Aorta (tissue), 5 donors: ENCODE measurements around the gene ARHGAP26. TPM values are rescaled to one million over a fixed set of nuclear protein-coding genes. Genes with fewer than 3 reads are reported as not detected.

Experiments
- ATAC-seq: fragments of 200-7000 bp; cut with Tn5 transposase; one replicate; pipeline ENCODE4 v1.9.1; 2022; ENCODE audit warnings: moderate library complexity; ENCODE audit not compliant: low FRiP score
- DNase-seq, 2 donors: peaks; one replicate each; pipeline ENCODE4 v3.0.0-alpha.2; 2020
- H3K27ac ChIP-seq, 2 donors: one replicate each; pipeline ENCODE4 v1.5.1; 2013; ENCODE audit warnings: low read length in 2 of 2, mild to moderate bottlenecking in 2 of 2, moderate library complexity in 2 of 2, control low read depth in 1 of 2, inconsistent platforms in 1 of 2, low read depth in 1 of 2
- H3K27me3 ChIP-seq, 2 donors: one replicate each; pipeline ENCODE4 v1.6.1; 2013; ENCODE audit warnings: control low read depth in 1 of 2, low read length in 1 of 2, mild to moderate bottlenecking in 1 of 2, moderate library complexity in 1 of 2; ENCODE audit not compliant: insufficient read depth in 2 of 2, control insufficient read depth in 1 of 2
- H3K36me3 ChIP-seq, 2 donors: one replicate each; pipeline ENCODE4 v1.6.1; 2013; ENCODE audit warnings: control low read depth in 1 of 2, low read length in 1 of 2, mild to moderate bottlenecking in 1 of 2; ENCODE audit not compliant: insufficient read depth in 2 of 2, control insufficient read depth in 1 of 2
- H3K4me1 ChIP-seq, 2 donors: one replicate each; pipeline ENCODE4 v1.6.1; 2013; ENCODE audit warnings: low read length in 2 of 2, control low read depth in 1 of 2, mild to moderate bottlenecking in 1 of 2, moderate library complexity in 1 of 2; ENCODE audit not compliant: insufficient read depth in 2 of 2, control insufficient read depth in 1 of 2
- H3K4me3 ChIP-seq, 2 donors: one replicate each; pipeline ENCODE4 v1.5.1; 2013; ENCODE audit warnings: low read length in 2 of 2, control low read depth in 1 of 2, mild to moderate bottlenecking in 1 of 2
- H3K9me3 ChIP-seq: one replicate; pipeline ENCODE4 v1.6.1; 2013; ENCODE audit warnings: mild to moderate bottlenecking, low read length; ENCODE audit not compliant: control insufficient read depth
- WGBS, 2 donors: extraction: QIAGEN DNeasy Blood & Tissue Kit; methylation state at CpG; one replicate each; pipeline ENCODE4 v1.1.7; 2013; 5-methylcytosine and 5-hydroxymethylcytosine counted together
- intact Hi-C, 2 donors: fragments of 100-400 bp; cut with DNase I; formaldehyde crosslinking; loops; one replicate each; pipeline versions ENCODE4 v1.14.2 to v1.15.0; 2022
- polyA plus RNA-seq, 2 donors: library from polyadenylated mRNA; stranded (reverse); fragments of 200-250 nt; gene quantifications; one replicate each; pipeline ENCODE4 v1.2.3, GENCODE V29; 2013
- total RNA-seq, 2 donors: library from RNA; stranded (reverse); fragmentation: NEBNext Ultra II Directional; extraction: Animal tissue kit (Norgen Biotek cat#: 25700); gene quantifications; one replicate each; pipeline ENCODE4 v1.2.1, GENCODE V29; 2021
- donor health status: healthy with polysubstance abuse.
- donor health status: Bipolar disorder and iron deficiency.
- donor health status: DM: no; HTN: no; CAD: no.
- donor health status: DM: no; HTN: no; CAD: no.
- donor health status: DM: yes; HTN: yes; CAD: no.

The ARHGAP26 gene
- total and polyA plus RNA-seq, 4 donors = 4.5 to 70.7 (median 29.6) TPM

- intact Hi-C loops = no loop called here
- H3K4me1 ChIP-seq = no peaks in the 10 kb centered on the region
- ATAC-seq = no peak
- no peak overlapping the region for H3K4me3 ChIP-seq
- H3K27me3 ChIP-seq = no peaks in the 10 kb centered on the region
- no peak for DNase-seq
- WGBS, 2 donors = 94 to 99% methylated on average over 5 of the region's 5 CpGs
- H3K36me3 ChIP-seq = no peaks in the 10 kb centered on the region
- H3K9me3 ChIP-seq = no peaks in the 10 kb centered on the region
- H3K27ac ChIP-seq = no peak overlapping the region
Observed at GRCh38 chr5:142785206-142785605, 15.0 kb downstream of the ARHGAP26 start.

GRCh38 chr5:142789206-142789605 is 19.0 kb downstream of the ARHGAP26 start:
- Histone ChIP-seq H3K4me1 (no peaks in the 10 kb centered on the region), H3K9me3 (no peaks in the 10 kb centered on the region), H3K36me3 (no peaks in the 10 kb centered on the region), H3K4me3 (no peak overlapping the region), H3K27ac (no peak overlapping the region), H3K27me3 (no peaks in the 10 kb centered on the region)
- no peak for DNase-seq
- WGBS, 2 donors = 54 to 66% methylated on average over 1 of the region's 1 CpG
- intact Hi-C loops = no loop called here
- ATAC-seq = no peak

- DNase-seq (no peak), ATAC-seq (no peak)
- WGBS, 2 donors = 81 to 90% methylated on average over 7 of the region's 7 CpGs
- no peak overlapping the region for H3K27ac ChIP-seq
- no peaks in the 10 kb centered on the region for H3K27me3 ChIP-seq
- H3K4me1 ChIP-seq = peaks cover 0 to 4% of the 10 kb centered on the region in 2 donors
- H3K4me3 ChIP-seq = no peak overlapping the region
- intact Hi-C loops = no loop called here
- H3K9me3 ChIP-seq = no peaks in the 10 kb centered on the region
- no peaks in the 10 kb centered on the region for H3K36me3 ChIP-seq
Observed at GRCh38 chr5:142792012-142792864, 22.1 kb downstream of the ARHGAP26 start.

GRCh38 chr5:142792865-142793232 is 22.7 kb downstream of the ARHGAP26 start:
- H3K9me3 ChIP-seq = no peaks in the 10 kb centered on the region
- H3K27me3 ChIP-seq = no peaks in the 10 kb centered on the region
- H3K36me3 ChIP-seq = no peaks in the 10 kb centered on the region
- DNase-seq (no peak), ATAC-seq (no peak)
- H3K4me3 ChIP-seq = no peak overlapping the region
- 81 to 84% methylated on average over 5 of the region's 5 CpGs for WGBS, 2 donors
- no peak overlapping the region for H3K27ac ChIP-seq
- intact Hi-C loops = no loop called here
- H3K4me1 ChIP-seq = peaks cover 0 to 5% of the 10 kb centered on the region in 2 donors

GRCh38 chr5:142794537-142794936 is 24.4 kb downstream of the ARHGAP26 start:
- H3K9me3 ChIP-seq = no peaks in the 10 kb centered on the region
- intact Hi-C loops = no loop called here
- H3K27ac ChIP-seq = no peak overlapping the region
- H3K4me3 ChIP-seq = no peak overlapping the region
- WGBS, 2 donors = 57 to 61% methylated on average over 2 of the region's 2 CpGs
- H3K4me1 ChIP-seq = peaks cover 0 to 5% of the 10 kb centered on the region in 2 donors
- no peaks in the 10 kb centered on the region for H3K36me3 ChIP-seq
- DNase-seq (no peak), ATAC-seq (no peak)
- H3K27me3 ChIP-seq = no peaks in the 10 kb centered on the region

GRCh38 chr5:142795251-142795650 is 25.1 kb downstream of the ARHGAP26 start:
- Histone ChIP-seq H3K27me3 (no peaks in the 10 kb centered on the region), H3K4me3 (no peak overlapping the region), H3K27ac (no peak overlapping the region), H3K9me3 (no peaks in the 10 kb centered on the region), H3K4me1 (peaks cover 0 to 5% of the 10 kb centered on the region in 2 donors), H3K36me3 (no peaks in the 10 kb centered on the region)
- WGBS, 2 donors = 70 to 72% methylated on average over 3 of the region's 3 CpGs
- no peak for DNase-seq
- ATAC-seq = no peak
- intact Hi-C loops = no loop called here

GRCh38 chr5:142796492-142797109 is 26.4 kb downstream of the ARHGAP26 start:
- H3K27me3 ChIP-seq = no peaks in the 10 kb centered on the region
- H3K4me1 ChIP-seq = peaks cover 0 to 5% of the 10 kb centered on the region in 2 donors
- no peaks in the 10 kb centered on the region for H3K36me3 ChIP-seq
- ATAC-seq (no peak), DNase-seq (no peak)
- no peak overlapping the region for H3K27ac ChIP-seq
- intact Hi-C loops = no loop called here
- H3K9me3 ChIP-seq = no peaks in the 10 kb centered on the region
- WGBS, 2 donors = 70 to 76% methylated on average over 4 of the region's 4 CpGs
- no peak overlapping the region for H3K4me3 ChIP-seq

- ATAC-seq (no peak), DNase-seq (no peak)
- Histone ChIP-seq H3K36me3 (no peaks in the 10 kb centered on the region), H3K9me3 (no peaks in the 10 kb centered on the region), H3K4me1 (peaks cover 0 to 5% of the 10 kb centered on the region in 2 donors), H3K4me3 (no peak overlapping the region), H3K27me3 (no peaks in the 10 kb centered on the region), H3K27ac (no peak overlapping the region)
- intact Hi-C loops = no loop called here
- WGBS, 2 donors = 91 to 93% methylated on average over 3 of the region's 3 CpGs
Observed at GRCh38 chr5:142797420-142797819, 27.2 kb downstream of the ARHGAP26 start.
